Testis (tissue), 3 donors: Measurements from ENCODE around the gene L2HGDH. TPM values are rescaled to one million over a fixed set of nuclear protein-coding genes. Genes with fewer than 3 reads are reported as not detected.

Experiments
- DNase-seq: peaks from one replicate; pipeline ENCODE4 v3.0.0-alpha.2; 2019
- H3K27ac ChIP-seq, 2 donors: fragments of 200-600 bp; sonication (generic); one replicate each; pipeline ENCODE4 v1.5.1; 2019
- H3K27me3 ChIP-seq: fragments of 200-600 bp; sonication (generic); one replicate; pipeline ENCODE4 v1.5.1; 2019
- H3K36me3 ChIP-seq: fragments of 200-600 bp; sonication (generic); one replicate; pipeline ENCODE4 v1.5.1; 2017; ENCODE audit warnings: low read depth; ENCODE audit errors: missing control alignments
- H3K4me1 ChIP-seq: fragments of 200-600 bp; sonication (generic); one replicate; pipeline ENCODE4 v1.5.1; 2019
- H3K4me3 ChIP-seq, 2 donors: fragments of 200-600 bp; sonication (generic); one replicate each; pipeline ENCODE4 v1.5.1; 2017 to 2019
- H3K9me3 ChIP-seq: fragments of 200-600 bp; sonication (generic); one replicate; pipeline ENCODE4 v1.5.1; 2017
- CTCF ChIP-seq, 3 experiments: fragments of 450-650 bp in 2 of 3; fragments of 200-600 bp in 1 of 3; sonication (generic) in 1 of 3; IDR thresholded peaks; one replicate each; pipeline ENCODE4 v1.5.1; 2016 to 2019; ENCODE audit warnings: antibody characterized with exemption in 3 of 3, mild to moderate bottlenecking in 2 of 3, moderate library complexity in 1 of 3
- POLR2A ChIP-seq: fragments of 450-650 bp; IDR thresholded peaks from one replicate; pipeline ENCODE4 v1.6.1; 2017; ENCODE audit warnings: antibody characterized with exemption, mild to moderate bottlenecking, moderate library complexity
- WGBS, 2 donors: methylation state at CpG; one replicate each; pipeline ENCODE4 v1.1.5; 2018; 5-methylcytosine and 5-hydroxymethylcytosine counted together
- intact Hi-C: fragments of 100-400 bp; cut with DNase I; formaldehyde crosslinking; loops from one replicate; pipeline ENCODE4 v1.15.1; 2023; ENCODE audit warnings: low total_unique reads
- polyA plus RNA-seq: library from polyadenylated mRNA; stranded (reverse); fragments of 350-450 nt; fragmentation: Illumina TruSeq; extraction: RNeasy Lipid Tissue Mini Kit (QIAGEN cat#74804); gene quantifications from one replicate; pipeline ENCODE4 v1.2.3, GENCODE V29; 2014; ENCODE audit warnings: low read depth, low replicate concordance; ENCODE audit not compliant: insufficient read depth
- total RNA-seq, 2 donors: library from RNA; depleted of rRNA; stranded (reverse); fragments of >200 nt; gene quantifications; one replicate each; pipeline ENCODE4 v1.2.3, GENCODE V29; 2016

Gene L2HGDH
- total and polyA plus RNA-seq, 3 donors from 2014 or later = 7.9 to 8.9 (median 8.5) TPM

- Histone ChIP-seq H3K27me3 (no peaks in the 10 kb centered on the region), H3K4me1 (no peaks in the 10 kb centered on the region), H3K36me3 (no peaks in the 10 kb centered on the region), H3K4me3 (no peak overlapping the region), H3K9me3 (no peaks in the 10 kb centered on the region), H3K27ac (no peak overlapping the region)
- intact Hi-C loops = no loop called here
- TF ChIP-seq POLR2A = no peak
- TF ChIP-seq CTCF (IDR thresholded peaks at IDR 0.05) = no peak
- no peak for DNase-seq
- WGBS, 2 donors = 69 to 86% methylated on average over 3 of the region's 3 CpGs
Measured at GRCh38 chr14:50247245-50247644, 64.8 kb downstream of the L2HGDH start.

GRCh38 chr14:50242566-50243310 lies 69.3 kb downstream of the L2HGDH start:
- H3K4me3 ChIP-seq = no peak overlapping the region
- TF ChIP-seq POLR2A = no peak
- TF ChIP-seq CTCF (IDR thresholded peaks at IDR 0.05) = no peak
- WGBS, 2 donors = 89 to 92% methylated on average over 5 of the region's 5 CpGs
- no peak for DNase-seq
- no peak overlapping the region for H3K27ac ChIP-seq
- H3K36me3 ChIP-seq = no peaks in the 10 kb centered on the region
- H3K27me3 ChIP-seq = no peaks in the 10 kb centered on the region
- intact Hi-C loops = no loop called here
- H3K4me1 ChIP-seq = no peaks in the 10 kb centered on the region
- no peaks in the 10 kb centered on the region for H3K9me3 ChIP-seq

- TF ChIP-seq CTCF (IDR thresholded peaks at IDR 0.05) (no peak), POLR2A (no peak)
- Histone ChIP-seq H3K36me3 (no peaks in the 10 kb centered on the region), H3K4me3 (no peak overlapping the region), H3K27me3 (no peaks in the 10 kb centered on the region), H3K9me3 (no peaks in the 10 kb centered on the region), H3K4me1 (no peaks in the 10 kb centered on the region), H3K27ac (no peak overlapping the region)
- no peak for DNase-seq
- intact Hi-C loops = no loop called here
- 58 to 60% methylated on average over 1 of the region's 1 CpG for WGBS, 2 donors
Measured at GRCh38 chr14:50242096-50242495, 69.9 kb downstream of the L2HGDH start.

- intact Hi-C loops = no loop called here
- H3K27me3 ChIP-seq = no peaks in the 10 kb centered on the region
- TF ChIP-seq CTCF (IDR thresholded peaks at IDR 0.05) (no peak), POLR2A (no peak)
- H3K36me3 ChIP-seq = no peaks in the 10 kb centered on the region
- 46 to 51% methylated on average over 3 of the region's 3 CpGs for WGBS, 2 donors
- H3K9me3 ChIP-seq = no peaks in the 10 kb centered on the region
- H3K4me1 ChIP-seq = peaks cover 1% of the 10 kb centered on the region
- DNase-seq = no peak
- H3K4me3 ChIP-seq = no peak overlapping the region
- no peak overlapping the region for H3K27ac ChIP-seq
Measured at GRCh38 chr14:50237427-50237826, 74.6 kb downstream of the L2HGDH start.

- TF ChIP-seq POLR2A = no peak
- no peak for TF ChIP-seq CTCF (IDR thresholded peaks at IDR 0.05)
- no peaks in the 10 kb centered on the region for H3K9me3 ChIP-seq
- H3K36me3 ChIP-seq = no peaks in the 10 kb centered on the region
- no peak overlapping the region for H3K4me3 ChIP-seq
- H3K27ac ChIP-seq = no peak overlapping the region
- no peak for DNase-seq
- H3K27me3 ChIP-seq = no peaks in the 10 kb centered on the region
- 93 to 96% methylated on average over 4 of the region's 4 CpGs for WGBS, 2 donors
- intact Hi-C loops = no loop called here
- H3K4me1 ChIP-seq = peaks cover 9% of the 10 kb centered on the region
Measured at GRCh38 chr14:50233951-50234250, 78.1 kb downstream of the L2HGDH start.
